ENCODE results near the gene TBCA. TPM values are rescaled to one million over a fixed set of nuclear protein-coding genes. Genes with fewer than 3 reads are reported as not detected.

The TBCA gene
- total and polyA plus RNA-seq, 7 donors: 93.3 to 209 (median 132) TPM

GRCh38 chr5:77650686-77651085, 125.5 kb downstream of the TBCA start:
- TF ChIP-seq CTCF (IDR thresholded peaks at IDR 0.05): no peak
- intact Hi-C loops (cut with DNase I): no loop called here
- Histone ChIP-seq H3K4me1 (no peaks in the 10 kb centered on the region), H3K9me3 (no peaks in the 10 kb centered on the region), H3K4me3 (no peak overlapping the region), H3K27me3 (ENCODE audit: insufficient read depth in 3 of 3, low read length in 2 of 3) (peaks cover 0 to 23% (median 3%) of the 10 kb centered on the region in 3 donors), H3K36me3 (ENCODE audit: insufficient read depth in 1 of 2, low read depth in 1 of 2) (no peaks in the 10 kb centered on the region), H3K27ac (no peak overlapping the region)
- ATAC-seq (no peak), DNase-seq (no peak)
- 47 to 58% (median 52%) methylated on average over 1 of the region's 1 CpG for WGBS, 3 donors

- Histone ChIP-seq H3K27ac (no peak overlapping the region), H3K9me3 (no peaks in the 10 kb centered on the region), H3K36me3 (ENCODE audit: insufficient read depth in 1 of 2, low read depth in 1 of 2) (no peaks in the 10 kb centered on the region), H3K4me1 (no peaks in the 10 kb centered on the region), H3K4me3 (no peak overlapping the region), H3K27me3 (ENCODE audit: insufficient read depth in 3 of 3, low read length in 2 of 3) (peaks cover 0 to 29% (median 4%) of the 10 kb centered on the region in 3 donors)
- intact Hi-C loops (cut with DNase I): loop anchor here (10.0 kb wide), 3 partner anchors 125 to 355 kb away; partner anchors contain the start of gene TBCA (in 1 of the 2)
- TF ChIP-seq CTCF (IDR thresholded peaks at IDR 0.05): no peak
- DNase-seq (no peak), ATAC-seq (no peak)
- 87 to 94% (median 93%) methylated on average over 2 of the region's 2 CpGs for WGBS, 3 donors
Measured at GRCh38 chr5:77649776-77650175, 126.4 kb downstream of the TBCA start.

GRCh38 chr5:77645995-77646639, 130.0 kb downstream of the TBCA start:
- intact Hi-C loops (cut with DNase I): loop anchor here (2.0 to 10.0 kb wide), 4 partner anchors 129 to 363 kb away; partner anchors contain the start of gene TBCA (in 1 of the 2)
- DNase-seq (no peak), ATAC-seq (no peak)
- WGBS, 3 donors: 57 to 67% (median 65%) methylated on average over 11 of the region's 11 CpGs
- Histone ChIP-seq H3K9me3 (no peaks in the 10 kb centered on the region), H3K36me3 (ENCODE audit: insufficient read depth in 1 of 2, low read depth in 1 of 2) (no peaks in the 10 kb centered on the region), H3K27me3 (ENCODE audit: insufficient read depth in 3 of 3, low read length in 2 of 3) (peaks cover 0 to 66% (median 20%) of the 10 kb centered on the region in 3 donors), H3K4me3 (peak overlapping the region; percentile 48), H3K27ac (no peak overlapping the region), H3K4me1 (peaks cover 5% of the 10 kb centered on the region)
- no peak for TF ChIP-seq CTCF (IDR thresholded peaks at IDR 0.05)

- no peaks in the 10 kb centered on the region for H3K36me3 ChIP-seq (ENCODE audit: insufficient read depth in 1 of 2, low read depth in 1 of 2)
- ATAC-seq (peak; percentile 71 to 94 (median 86)), DNase-seq (peak in 1 of 2 donors; percentile 30)
- intact Hi-C loops (cut with DNase I): loop anchor here (10.0 kb wide), 3 partner anchors 129 to 359 kb away; partner anchors contain the start of gene TBCA (in 1 of the 2)
- H3K9me3 ChIP-seq: no peaks in the 10 kb centered on the region
- peak overlapping the region; percentile 48 for H3K4me3 ChIP-seq
- 2 to 4% (median 3%) methylated on average over 54 to 80 of the region's 80 CpGs for WGBS, 3 donors
- peak; percentile 57 for TF ChIP-seq CTCF (IDR thresholded peaks at IDR 0.05)
- peaks cover 7% of the 10 kb centered on the region for H3K4me1 ChIP-seq
- no peak overlapping the region for H3K27ac ChIP-seq
- peaks cover 0 to 69% (median 26%) of the 10 kb centered on the region in 3 donors for H3K27me3 ChIP-seq (ENCODE audit: insufficient read depth in 3 of 3, low read length in 2 of 3)
Measured at GRCh38 chr5:77645158-77645994, 130.8 kb downstream of the TBCA start.

All from psoas muscle (tissue), 8 donors.